Fibroblast of mammary gland (primary cell): ENCODE data around the gene GPALPP1.

Experiments
- DNase-seq: peaks from one replicate; pipeline ENCODE4 v3.0.0-alpha.2; 2010; ENCODE audit warnings: low read depth
- H3K4me3 ChIP-seq: 2 replicates; pipeline ENCODE4 v1.5.1; 2011; ENCODE audit warnings: low read depth, mild to moderate bottlenecking, low read length, moderate library complexity; ENCODE audit not compliant: control insufficient read depth
- TF ChIP-seq, protein P1 (sequence below): conservative IDR thresholded peaks from 2 replicates; pipeline ENCODE4 v1.5.1; 2011; ENCODE audit warnings: low read depth, low read length, inconsistent platforms; ENCODE audit not compliant: control insufficient read depth, insufficient read depth

The GPALPP1 gene

DNA sequence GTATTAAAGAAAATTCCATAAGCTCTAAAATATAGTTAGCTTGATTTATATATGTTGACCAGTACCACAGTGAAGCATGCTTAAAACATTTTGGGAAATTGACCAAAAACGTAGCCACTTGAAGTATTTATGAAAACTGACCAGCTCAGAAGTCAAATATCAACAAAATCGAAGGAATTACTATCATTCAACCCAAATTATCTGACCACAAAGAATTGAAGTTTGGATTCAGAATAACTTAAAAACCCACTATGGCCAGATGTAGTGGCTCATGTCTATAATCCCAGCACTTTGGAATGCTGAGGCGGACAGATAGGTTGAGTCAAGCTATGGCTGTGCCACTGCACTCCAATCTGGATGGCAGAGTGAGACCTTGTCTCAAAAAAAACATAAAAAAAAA, 31.9 kb downstream of the GPALPP1 start:
- no peak overlapping the region for H3K4me3 ChIP-seq
- DNase-seq: no peak
- TF ChIP-seq, protein P1, sequence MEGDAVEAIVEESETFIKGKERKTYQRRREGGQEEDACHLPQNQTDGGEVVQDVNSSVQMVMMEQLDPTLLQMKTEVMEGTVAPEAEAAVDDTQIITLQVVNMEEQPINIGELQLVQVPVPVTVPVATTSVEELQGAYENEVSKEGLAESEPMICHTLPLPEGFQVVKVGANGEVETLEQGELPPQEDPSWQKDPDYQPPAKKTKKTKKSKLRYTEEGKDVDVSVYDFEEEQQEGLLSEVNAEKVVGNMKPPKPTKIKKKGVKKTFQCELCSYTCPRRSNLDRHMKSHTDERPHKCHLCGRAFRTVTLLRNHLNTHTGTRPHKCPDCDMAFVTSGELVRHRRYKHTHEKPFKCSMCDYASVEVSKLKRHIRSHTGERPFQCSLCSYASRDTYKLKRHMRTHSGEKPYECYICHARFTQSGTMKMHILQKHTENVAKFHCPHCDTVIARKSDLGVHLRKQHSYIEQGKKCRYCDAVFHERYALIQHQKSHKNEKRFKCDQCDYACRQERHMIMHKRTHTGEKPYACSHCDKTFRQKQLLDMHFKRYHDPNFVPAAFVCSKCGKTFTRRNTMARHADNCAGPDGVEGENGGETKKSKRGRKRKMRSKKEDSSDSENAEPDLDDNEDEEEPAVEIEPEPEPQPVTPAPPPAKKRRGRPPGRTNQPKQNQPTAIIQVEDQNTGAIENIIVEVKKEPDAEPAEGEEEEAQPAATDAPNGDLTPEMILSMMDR: no peak

DNA sequence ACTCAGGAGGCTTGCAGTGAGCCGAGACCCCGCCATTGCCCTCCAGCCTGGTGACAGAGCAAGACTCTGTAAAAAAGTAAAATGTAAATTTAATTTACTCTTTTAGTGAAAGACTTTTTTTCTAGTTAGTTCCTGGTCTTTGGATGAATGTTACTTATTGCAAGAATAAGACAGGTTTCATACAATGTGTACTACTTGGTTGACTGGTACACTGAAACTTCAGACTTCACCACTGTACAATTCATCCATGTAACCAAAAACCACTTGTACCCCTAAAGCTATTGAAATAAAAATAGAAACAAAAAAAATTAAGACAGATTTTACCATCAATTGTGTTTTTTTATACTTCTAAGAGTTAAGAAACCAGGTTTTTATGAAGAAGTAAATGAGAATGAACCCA, 35.5 kb downstream of the GPALPP1 start:
- no peak for DNase-seq
- no peak overlapping the region for H3K4me3 ChIP-seq
- TF ChIP-seq, protein P1: no peak

DNA sequence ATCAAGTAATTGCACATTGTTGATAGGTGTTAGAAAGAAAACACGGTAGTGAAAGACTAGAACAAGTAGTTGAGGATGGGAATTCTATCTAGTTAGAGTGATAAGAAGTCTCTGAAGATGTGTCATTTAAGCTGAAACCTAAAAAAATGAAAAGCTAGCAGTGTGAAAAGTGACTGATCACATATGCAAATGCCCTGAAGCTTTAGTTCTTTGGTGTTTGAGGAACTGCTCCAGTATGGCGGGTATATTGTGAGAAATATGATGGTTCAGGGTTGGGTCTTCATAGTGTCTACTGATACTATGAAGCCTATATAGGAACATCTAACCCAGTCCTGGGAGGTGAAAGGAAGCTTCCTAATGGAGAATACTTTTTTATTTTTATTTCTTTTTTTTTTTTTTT, 45.0 kb downstream of the GPALPP1 start:
- no peak overlapping the region for H3K4me3 ChIP-seq
- TF ChIP-seq, protein P1: no peak
- no peak for DNase-seq

DNA sequence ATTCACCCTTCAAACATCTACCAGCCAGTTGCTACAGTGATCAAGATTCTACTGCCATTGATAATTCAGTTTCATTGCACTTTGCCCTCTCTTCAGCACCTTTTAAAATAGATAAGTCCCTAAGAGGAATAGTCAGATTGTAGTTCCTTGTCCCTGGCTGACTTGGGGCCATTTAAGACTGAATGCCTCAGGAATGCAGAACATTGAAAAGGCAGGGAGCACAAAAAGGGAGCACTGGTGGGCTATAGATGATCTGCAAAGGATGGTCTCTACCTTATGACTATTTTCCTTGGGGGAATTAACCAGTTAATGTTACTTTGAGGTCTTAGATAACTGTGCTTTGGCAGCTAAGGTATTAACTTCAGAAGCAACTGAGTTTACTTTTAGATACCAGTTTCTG, 46.9 kb downstream of the GPALPP1 start:
- TF ChIP-seq, protein P1: no peak
- no peak overlapping the region for H3K4me3 ChIP-seq
- no peak for DNase-seq

DNA sequence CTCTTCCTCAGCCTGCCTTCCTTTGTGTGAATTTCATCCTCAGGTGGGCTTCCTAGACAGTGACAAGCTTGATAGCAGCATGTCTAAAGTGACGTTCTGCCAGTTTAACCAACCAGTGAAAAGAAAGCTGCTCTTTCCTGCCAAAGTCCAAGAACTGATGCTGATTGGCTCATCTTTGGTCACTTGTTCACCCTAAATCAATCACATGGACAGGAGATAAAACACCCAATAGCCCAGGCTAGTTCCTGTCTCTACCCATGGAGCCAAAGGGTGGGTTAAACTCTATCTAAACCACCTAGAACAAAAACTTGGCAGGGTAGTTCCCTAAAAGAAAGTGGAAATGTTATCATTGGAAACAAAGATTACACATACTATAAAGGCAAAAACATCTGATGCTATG, 50.8 kb downstream of the GPALPP1 start:
- TF ChIP-seq, protein P1: no peak
- H3K4me3 ChIP-seq: no peak overlapping the region
- no peak for DNase-seq

DNA sequence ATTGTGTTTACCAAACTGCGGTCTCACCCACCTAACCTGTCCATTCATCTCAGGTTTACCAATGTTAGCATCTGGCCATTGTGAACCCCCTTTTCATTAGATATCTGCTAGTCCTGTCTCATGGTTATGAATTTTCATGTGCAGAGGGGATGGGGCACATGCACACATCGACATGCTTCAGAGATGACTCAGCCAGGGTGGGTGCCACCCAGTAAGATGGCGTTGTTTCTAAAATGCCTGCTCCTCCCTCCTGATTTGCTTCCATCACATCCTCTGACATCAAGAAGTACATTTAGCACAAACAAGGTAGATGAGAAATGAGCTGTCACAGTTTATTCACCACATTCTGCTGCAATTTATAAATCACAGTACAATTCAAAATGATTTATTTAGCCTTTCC, 51.3 kb downstream of the GPALPP1 start:
- peak; percentile 25 for DNase-seq
- H3K4me3 ChIP-seq: no peak overlapping the region
- TF ChIP-seq, protein P1: no peak

DNA sequence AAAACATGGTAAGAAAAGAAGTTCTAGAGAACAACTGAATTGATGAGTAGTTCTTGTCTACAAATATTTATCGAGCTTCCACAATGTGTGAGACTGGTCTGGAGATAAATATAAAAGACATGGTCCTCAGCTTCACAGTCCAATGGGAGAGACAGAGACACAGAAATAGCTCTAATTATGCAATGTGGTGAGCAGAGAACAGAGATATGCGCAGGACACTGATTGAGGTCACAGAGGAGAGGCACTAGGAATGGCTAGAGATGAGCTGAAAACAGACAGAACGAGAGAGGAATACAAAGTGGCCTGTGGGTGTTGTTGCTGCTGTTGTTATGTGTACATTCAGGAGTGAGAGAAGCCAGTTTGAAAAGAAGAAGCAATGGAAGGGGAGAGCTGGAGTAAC, 53.2 kb downstream of the GPALPP1 start:
- TF ChIP-seq, protein P1: no peak
- no peak for DNase-seq
- no peak overlapping the region for H3K4me3 ChIP-seq
